Measurements from ENCODE around the gene E2F3. TPM values are rescaled to one million over a fixed set of nuclear protein-coding genes. Genes with fewer than 3 reads are reported as not detected.

E2F3 gene
- total and polyA plus RNA-seq, 2 donors (not counting 3 experiments of a cell fraction or from before 2014, with no cell fraction given), result 8.6 to 22.0 TPM

GRCh38 chr6:20474874-20475542, 73.3 kb downstream of the E2F3 start:
- TF ChIP-seq MYC (IDR thresholded peaks at IDR 0.05; ENCODE audit: low read depth, low read length), result no peak
- no peak for TF ChIP-seq CTCF (IDR thresholded peaks at IDR 0.05; ENCODE audit: extremely low read depth in 1 of 2, insufficient read depth in 1 of 2, low read depth in 1 of 2, low read length in 2 of 2)
- no peak for TF ChIP-seq EZH2 (IDR thresholded peaks at IDR 0.05; ENCODE audit: borderline replicate concordance, low read depth, low read length, severe bottlenecking)
- no peak for TF ChIP-seq GATA2 (IDR thresholded peaks at IDR 0.05; ENCODE audit: insufficient read depth, insufficient read length, low read depth, low read length)
- TF ChIP-seq POLR2AphosphoS5 (IDR thresholded peaks at IDR 0.05; ENCODE audit: insufficient read depth, low read depth, low read length), result no peak
- no peak for TF ChIP-seq FOS (IDR thresholded peaks at IDR 0.05; ENCODE audit: borderline replicate concordance, insufficient read depth, low read length)
- Histone ChIP-seq H3K9me3 (replicated peaks; ENCODE audit: control insufficient read depth, insufficient read depth, low read length) (no peaks in the 10 kb centered on the region), H3K4me2 (ENCODE audit: insufficient read depth, low read length) (no peak overlapping the region), H3K9me1 (replicated peaks; ENCODE audit: control insufficient read depth, extremely low read depth, insufficient read depth, low read length) (no peaks in the 10 kb centered on the region), H3K4me3 (replicated peaks in 1 of 3; ENCODE audit: insufficient read depth in 1 of 3, low read depth in 1 of 3, low read length in 3 of 3) (no peak overlapping the region), H3K4me1 (ENCODE audit: control insufficient read depth, extremely low read depth, insufficient read depth, low read length) (no peaks in the 10 kb centered on the region), H2AFZ (ENCODE audit: low read depth, low read length) (no peak overlapping the region), H3K27me3 (ENCODE audit: control insufficient read depth in 2 of 2, insufficient read depth in 2 of 2, low read length in 2 of 2) (no peaks in the 10 kb centered on the region), H3K36me3 (ENCODE audit: control insufficient read depth in 2 of 2, extremely low read depth in 1 of 2, insufficient read depth in 2 of 2, low read length in 2 of 2) (peaks cover 0 to 2% of the 10 kb centered on the region in 2 experiments), H3K27ac (ENCODE audit: insufficient read depth, low read depth, low read length) (no peak overlapping the region), H3K9ac (replicated peaks; ENCODE audit: extremely low read depth, insufficient read depth, low read length) (no peak overlapping the region), H4K20me1 (replicated peaks; ENCODE audit: control insufficient read depth, extremely low read depth, insufficient read depth, low read length) (peaks cover 10% of the 10 kb centered on the region), H3K79me2 (ENCODE audit: control insufficient read depth, insufficient read depth, low read length) (peaks cover 45% of the 10 kb centered on the region)
- no TSS peak for BruUV-seq (replicated peaks)
- POLR2A ChIA-PET, result no interaction called here
- CTCF ChIA-PET, result no interaction called here
- DNase-seq (ENCODE audit: low read depth, low spot score) (no peak), FAIRE-seq (no peak)
- dilution Hi-C loops (cut with MboI; ENCODE audit: extremely low pct_ligation_motif_present, low sequenced_read_pairs), result no loop called here
- intact Hi-C loops (cut with micrococcal nuclease), result no loop called here
